K562 (cell line): ENCODE data around the gene INHBE. TPM values are rescaled to one million over a fixed set of nuclear protein-coding genes. Genes with fewer than 3 reads are reported as not detected.

Experiments
- CXXC5 ChIP-seq: fragments of 250-450 bp; sonication (Bioruptor Pico); IDR thresholded peaks from 2 replicates; pipeline ENCODE4 v1.8.0; 2022; ENCODE audit warnings: inconsistent platforms, mild to moderate bottlenecking, moderate library complexity
- IFI16 ChIP-seq: fragments of 250-450 bp; sonication (Bioruptor Pico); IDR thresholded peaks from 2 replicates; pipeline ENCODE4 v2.1.2; 2022; ENCODE audit warnings: mild to moderate bottlenecking, inconsistent platforms
- ILK ChIP-seq: fragments of 450-650 bp; IDR thresholded peaks from 2 replicates; pipeline ENCODE4 v1.6.1; 2016; ENCODE audit warnings: missing genetic modification characterization, low read depth, mild to moderate bottlenecking, missing compliant biosample characterization, moderate library complexity, borderline replicate concordance
- MEIS2 ChIP-seq: fragments of 450-650 bp; IDR thresholded peaks from 2 replicates; pipeline ENCODE4 v1.6.1; 2014; ENCODE audit warnings: mild to moderate bottlenecking; ENCODE audit not compliant: partially characterized antibody
- TOE1 ChIP-seq, 2 experiments: fragments of 450-650 bp in 1 of 2; sonication (generic) in 1 of 2; formaldehyde crosslinking in 1 of 2; IDR thresholded peaks; 2 replicates each; pipeline versions ENCODE4 v1.7.1 to v1.8.0; 2016 to 2022; ENCODE audit warnings: borderline replicate concordance in 2 of 2, mild to moderate bottlenecking in 2 of 2, antibody characterized with exemption in 1 of 2, inconsistent platforms in 1 of 2, low read depth in 1 of 2, missing genetic modification reagents in 1 of 2, moderate library complexity in 1 of 2
- ZC3H4 ChIP-seq: sonication (generic); formaldehyde crosslinking; IDR thresholded peaks from 2 replicates; pipeline ENCODE4 v1.9.0; 2021; ENCODE audit warnings: missing genetic modification reagents, borderline replicate concordance
- polyA plus RNA-seq, 8 experiments: library from polyadenylated mRNA; depleted of rRNA in 4 of 8; stranded (reverse) in 5 of 8; unstranded in 3 of 8; fragments of >200 nt; fragmentation: Nextera tagmentation in 2 of 8; fragmentation: Illumina TruSeq in 1 of 8; extraction: Ambion mirVana in 2 of 8; extraction: Trizol in 1 of 8; gene quantifications; 2 replicates each; pipeline versions ENCODE4 v1.2.1 to v1.2.3, GENCODE V29; 2011 to 2014; ENCODE audit warnings: inconsistent platforms in 1 of 8, missing spikeins in 1 of 8
- total RNA-seq, 7 experiments: library from RNA; depleted of rRNA in 6 of 7; stranded (reverse); fragments of >200 nt in 6 of 7; fragmentation: Illumina TruSeq in 2 of 7; extraction: Trizol in 2 of 7; gene quantifications; 2 replicates each; pipeline versions ENCODE4 v1.2.1 to v1.2.3, GENCODE V29; 2011 to 2021; ENCODE audit warnings: low replicate concordance in 1 of 7
- TF ChIP-seq, protein P1 (sequence below), 2 experiments: fragments of 450-650 bp in 1 of 2; sonication (generic) in 1 of 2; formaldehyde crosslinking in 1 of 2; IDR thresholded peaks; 2 replicates each; pipeline versions ENCODE4 v1.7.1 to v1.9.0; 2016 to 2022; ENCODE audit warnings: inconsistent platforms in 1 of 2, mild to moderate bottlenecking in 1 of 2, missing genetic modification reagents in 1 of 2
- TF ChIP-seq, protein P2 (sequence below): fragments of 450-650 bp; IDR thresholded peaks from 2 replicates; pipeline ENCODE4 v1.6.1; 2016; ENCODE audit warnings: borderline replicate concordance
- TF ChIP-seq, protein P3 (sequence below), 2 experiments: IDR thresholded peaks; 2 replicates each; pipeline ENCODE4 v1.6.1; 2011; ENCODE audit warnings: borderline replicate concordance in 1 of 2, control low read depth in 1 of 2, low read depth in 1 of 2, low read length in 1 of 2, mild to moderate bottlenecking in 1 of 2, mixed read lengths in 1 of 2, moderate library complexity in 1 of 2; ENCODE audit not compliant: insufficient read depth in 1 of 2, insufficient read length in 1 of 2, poor library complexity in 1 of 2, severe bottlenecking in 1 of 2; ENCODE audit errors: extremely low read depth in 1 of 2
- TF ChIP-seq, protein P4 (sequence below): fragments of 250-450 bp; sonication (Bioruptor Pico); IDR thresholded peaks from 2 replicates; pipeline ENCODE4 v1.8.0; 2022; ENCODE audit warnings: moderate library complexity, mild to moderate bottlenecking, inconsistent platforms

The INHBE gene
- total and polyA plus RNA-seq, 9 of the 15 experiments (the other 6 are each of a cell fraction or from before 2014, with no cell fraction given), result 0.94 to 9.9 (median 7.3) TPM

DNA sequence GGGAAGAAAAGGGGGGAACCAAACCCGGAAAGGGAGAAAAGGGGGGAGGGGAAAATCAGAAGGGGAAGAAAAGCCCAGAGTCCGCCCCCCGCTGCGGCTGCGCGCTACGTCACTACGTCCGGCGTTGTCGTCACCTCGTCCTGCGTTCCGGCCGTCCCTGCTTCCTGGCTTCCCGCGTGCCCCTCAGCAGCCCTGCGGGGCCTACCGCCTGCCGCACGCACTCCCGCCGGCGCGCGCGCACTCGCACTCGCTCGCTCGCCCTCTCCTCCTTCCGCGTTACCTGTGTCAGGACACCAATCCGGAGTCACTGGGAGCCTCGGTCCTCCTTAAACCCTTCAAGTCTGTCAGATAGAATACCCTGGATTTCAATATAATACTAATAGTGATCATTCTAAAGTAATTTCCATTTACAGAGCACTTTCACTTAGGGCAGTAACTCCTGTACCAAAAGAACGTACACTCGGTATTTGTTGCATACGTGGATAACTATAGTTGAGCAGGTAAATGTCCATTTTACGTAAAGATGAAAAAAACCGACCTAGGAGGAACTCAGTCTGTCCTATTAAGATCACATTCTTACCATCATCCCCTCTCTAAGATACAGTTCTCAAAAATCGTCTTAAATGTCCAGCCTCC lies 24.1 kb upstream of the INHBE start, which contains the start of gene R3HDM2 (continued):
- TF ChIP-seq, protein P1, sequence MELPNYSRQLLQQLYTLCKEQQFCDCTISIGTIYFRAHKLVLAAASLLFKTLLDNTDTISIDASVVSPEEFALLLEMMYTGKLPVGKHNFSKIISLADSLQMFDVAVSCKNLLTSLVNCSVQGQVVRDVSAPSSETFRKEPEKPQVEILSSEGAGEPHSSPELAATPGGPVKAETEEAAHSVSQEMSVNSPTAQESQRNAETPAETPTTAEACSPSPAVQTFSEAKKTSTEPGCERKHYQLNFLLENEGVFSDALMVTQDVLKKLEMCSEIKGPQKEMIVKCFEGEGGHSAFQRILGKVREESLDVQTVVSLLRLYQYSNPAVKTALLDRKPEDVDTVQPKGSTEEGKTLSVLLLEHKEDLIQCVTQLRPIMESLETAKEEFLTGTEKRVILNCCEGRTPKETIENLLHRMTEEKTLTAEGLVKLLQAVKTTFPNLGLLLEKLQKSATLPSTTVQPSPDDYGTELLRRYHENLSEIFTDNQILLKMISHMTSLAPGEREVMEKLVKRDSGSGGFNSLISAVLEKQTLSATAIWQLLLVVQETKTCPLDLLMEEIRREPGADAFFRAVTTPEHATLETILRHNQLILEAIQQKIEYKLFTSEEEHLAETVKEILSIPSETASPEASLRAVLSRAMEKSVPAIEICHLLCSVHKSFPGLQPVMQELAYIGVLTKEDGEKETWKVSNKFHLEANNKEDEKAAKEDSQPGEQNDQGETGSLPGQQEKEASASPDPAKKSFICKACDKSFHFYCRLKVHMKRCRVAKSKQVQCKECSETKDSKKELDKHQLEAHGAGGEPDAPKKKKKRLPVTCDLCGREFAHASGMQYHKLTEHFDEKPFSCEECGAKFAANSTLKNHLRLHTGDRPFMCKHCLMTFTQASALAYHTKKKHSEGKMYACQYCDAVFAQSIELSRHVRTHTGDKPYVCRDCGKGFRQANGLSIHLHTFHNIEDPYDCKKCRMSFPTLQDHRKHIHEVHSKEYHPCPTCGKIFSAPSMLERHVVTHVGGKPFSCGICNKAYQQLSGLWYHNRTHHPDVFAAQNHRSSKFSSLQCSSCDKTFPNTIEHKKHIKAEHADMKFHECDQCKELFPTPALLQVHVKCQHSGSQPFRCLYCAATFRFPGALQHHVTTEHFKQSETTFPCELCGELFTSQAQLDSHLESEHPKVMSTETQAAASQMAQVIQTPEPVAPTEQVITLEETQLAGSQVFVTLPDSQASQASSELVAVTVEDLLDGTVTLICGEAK (IDR thresholded peaks at IDR 0.05), result peak; percentile 68
- TF ChIP-seq, protein P1 (CRISPR knock-in tag; IDR thresholded peaks at IDR 0.05), result peak; percentile 68; the same call in 1 of the 2 replicates
- TF ChIP-seq IFI16 (CRISPR knock-in tag), result no peak
- no peak for TF ChIP-seq TOE1 (IDR thresholded peaks at IDR 0.05; ENCODE audit: borderline replicate concordance)
- TF ChIP-seq TOE1 (CRISPR knock-in tag; IDR thresholded peaks at IDR 0.05; ENCODE audit: borderline replicate concordance, low read depth), result peak; percentile 95
- TF ChIP-seq ZC3H4 (CRISPR knock-in tag), result no peak
- TF ChIP-seq MEIS2, result peak; percentile 64
- peak; percentile 98 for TF ChIP-seq CXXC5 (CRISPR knock-in tag)
- no peak for TF ChIP-seq ILK
- TF ChIP-seq, protein P2, sequence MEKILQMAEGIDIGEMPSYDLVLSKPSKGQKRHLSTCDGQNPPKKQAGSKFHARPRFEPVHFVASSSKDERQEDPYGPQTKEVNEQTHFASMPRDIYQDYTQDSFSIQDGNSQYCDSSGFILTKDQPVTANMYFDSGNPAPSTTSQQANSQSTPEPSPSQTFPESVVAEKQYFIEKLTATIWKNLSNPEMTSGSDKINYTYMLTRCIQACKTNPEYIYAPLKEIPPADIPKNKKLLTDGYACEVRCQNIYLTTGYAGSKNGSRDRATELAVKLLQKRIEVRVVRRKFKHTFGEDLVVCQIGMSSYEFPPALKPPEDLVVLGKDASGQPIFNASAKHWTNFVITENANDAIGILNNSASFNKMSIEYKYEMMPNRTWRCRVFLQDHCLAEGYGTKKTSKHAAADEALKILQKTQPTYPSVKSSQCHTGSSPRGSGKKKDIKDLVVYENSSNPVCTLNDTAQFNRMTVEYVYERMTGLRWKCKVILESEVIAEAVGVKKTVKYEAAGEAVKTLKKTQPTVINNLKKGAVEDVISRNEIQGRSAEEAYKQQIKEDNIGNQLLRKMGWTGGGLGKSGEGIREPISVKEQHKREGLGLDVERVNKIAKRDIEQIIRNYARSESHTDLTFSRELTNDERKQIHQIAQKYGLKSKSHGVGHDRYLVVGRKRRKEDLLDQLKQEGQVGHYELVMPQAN, result no peak; the same call in 1 of the 2 replicates
- TF ChIP-seq, protein P3, sequence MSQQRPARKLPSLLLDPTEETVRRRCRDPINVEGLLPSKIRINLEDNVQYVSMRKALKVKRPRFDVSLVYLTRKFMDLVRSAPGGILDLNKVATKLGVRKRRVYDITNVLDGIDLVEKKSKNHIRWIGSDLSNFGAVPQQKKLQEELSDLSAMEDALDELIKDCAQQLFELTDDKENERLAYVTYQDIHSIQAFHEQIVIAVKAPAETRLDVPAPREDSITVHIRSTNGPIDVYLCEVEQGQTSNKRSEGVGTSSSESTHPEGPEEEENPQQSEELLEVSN (IDR thresholded peaks at IDR 0.05; ENCODE audit: borderline replicate concordance in 1 of 2, extremely low read depth in 1 of 2, insufficient read depth in 1 of 2, insufficient read length in 1 of 2, low read depth in 1 of 2, low read length in 1 of 2, poor library complexity in 1 of 2, severe bottlenecking in 1 of 2), result peak; percentile 98 to 99
- TF ChIP-seq, protein P4, sequence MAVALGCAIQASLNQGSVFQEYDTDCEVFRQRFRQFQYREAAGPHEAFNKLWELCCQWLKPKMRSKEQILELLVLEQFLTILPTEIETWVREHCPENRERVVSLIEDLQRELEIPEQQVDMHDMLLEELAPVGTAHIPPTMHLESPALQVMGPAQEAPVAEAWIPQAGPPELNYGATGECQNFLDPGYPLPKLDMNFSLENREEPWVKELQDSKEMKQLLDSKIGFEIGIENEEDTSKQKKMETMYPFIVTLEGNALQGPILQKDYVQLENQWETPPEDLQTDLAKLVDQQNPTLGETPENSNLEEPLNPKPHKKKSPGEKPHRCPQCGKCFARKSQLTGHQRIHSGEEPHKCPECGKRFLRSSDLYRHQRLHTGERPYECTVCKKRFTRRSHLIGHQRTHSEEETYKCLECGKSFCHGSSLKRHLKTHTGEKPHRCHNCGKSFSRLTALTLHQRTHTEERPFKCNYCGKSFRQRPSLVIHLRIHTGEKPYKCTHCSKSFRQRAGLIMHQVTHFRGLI (CRISPR knock-in tag), result peak; percentile 43; the same call in 1 of the 2 replicates
